KG1 (cell line): ENCODE data around the gene DNAJB6.

ENCODE experiments used
- DNase-seq: peaks from one replicate; lab custom pipeline; 2025; lab: John Stamatoyannopoulos, UW

DNAJB6 gene

GRCh38 chr7:157409753-157410727, 73.2 kb downstream of the DNAJB6 start:
- no peak for DNase-seq

GRCh38 chr7:157410831-157411556, 74.2 kb downstream of the DNAJB6 start:
- no peak for DNase-seq

GRCh38 chr7:157411580-157411979, 74.8 kb downstream of the DNAJB6 start:
- no peak for DNase-seq

GRCh38 chr7:157412021-157412443, 75.2 kb downstream of the DNAJB6 start:
- DNase-seq = no peak

GRCh38 chr7:157412491-157413180, 75.8 kb downstream of the DNAJB6 start:
- no peak for DNase-seq

GRCh38 chr7:157413881-157414701, 77.3 kb downstream of the DNAJB6 start:
- no peak for DNase-seq

GRCh38 chr7:157414702-157415096, 77.9 kb downstream of the DNAJB6 start:
- no peak for DNase-seq

GRCh38 chr7:157415486-157415885, 78.7 kb downstream of the DNAJB6 start:
- no peak for DNase-seq

- DNase-seq = no peak
Measured at GRCh38 chr7:157416011-157416410, 79.2 kb downstream of the DNAJB6 start.

- no peak for DNase-seq
Measured at GRCh38 chr7:157418204-157419034, 81.6 kb downstream of the DNAJB6 start.

GRCh38 chr7:157419035-157419293, 82.2 kb downstream of the DNAJB6 start:
- DNase-seq = no peak

- DNase-seq = no peak
Measured at GRCh38 chr7:157422279-157422678, 85.5 kb downstream of the DNAJB6 start.

GRCh38 chr7:157423348-157423747, 86.5 kb downstream of the DNAJB6 start:
- DNase-seq = no peak

- no peak for DNase-seq
Measured at GRCh38 chr7:157423886-157424565, 87.2 kb downstream of the DNAJB6 start.

GRCh38 chr7:157425137-157425731, 88.4 kb downstream of the DNAJB6 start:
- no peak for DNase-seq

- no peak for DNase-seq
Measured at GRCh38 chr7:157425761-157426160, 89.0 kb downstream of the DNAJB6 start.

GRCh38 chr7:157426463-157427301, 89.9 kb downstream of the DNAJB6 start:
- no peak for DNase-seq

- no peak for DNase-seq
Measured at GRCh38 chr7:157427811-157428553, 91.2 kb downstream of the DNAJB6 start.
